Inferior parietal cortex (tissue), 1 donor: Measurements from ENCODE around the gene BGLAP.

ENCODE experiments used
- DNase-seq: peaks from one replicate; pipeline ENCODE4 v3.0.0-alpha.2; 2016; ENCODE audit errors: extremely low spot score

The BGLAP gene

DNA sequence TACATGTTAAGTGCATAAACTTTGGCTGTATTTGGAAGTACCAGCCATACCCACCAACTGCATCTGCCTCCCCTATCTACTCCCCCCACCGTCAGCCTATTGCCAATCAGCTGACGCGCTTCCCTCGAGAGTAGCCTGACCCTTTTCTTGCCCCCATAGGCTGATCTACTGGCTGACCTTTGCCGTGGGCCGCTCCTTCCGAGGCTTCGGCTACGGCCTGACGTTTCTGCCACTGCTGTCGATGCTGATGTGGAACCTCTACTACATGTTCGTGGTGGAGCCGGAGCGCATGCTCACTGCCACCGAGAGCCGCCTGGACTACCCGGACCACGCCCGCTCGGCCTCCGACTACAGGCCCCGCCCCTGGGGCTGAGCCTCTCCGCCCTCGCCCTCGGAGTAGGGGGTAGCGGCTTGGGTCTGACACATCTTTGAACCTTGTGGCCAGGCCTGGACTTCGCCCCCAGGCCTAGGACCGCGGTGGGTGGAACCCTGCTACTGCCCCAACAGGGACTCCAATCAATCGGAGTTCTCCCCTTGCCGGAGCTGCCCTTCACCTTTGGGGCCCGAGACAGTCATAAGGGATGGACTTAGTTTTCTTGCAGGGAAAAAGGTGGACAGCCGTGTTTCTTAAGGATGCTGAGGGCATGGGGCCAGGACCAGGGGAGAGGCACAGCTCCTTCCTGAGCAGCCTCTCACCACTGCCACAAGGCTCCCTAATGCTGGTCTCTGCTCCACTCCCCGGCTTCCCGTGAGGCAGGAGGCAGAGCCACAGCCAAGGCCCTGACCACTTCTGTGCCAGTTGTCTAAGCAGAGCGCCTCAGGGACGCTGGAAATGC is 49.5 kb downstream of the BGLAP start:
- peak; percentile 72 for DNase-seq
